Smooth muscle cell (in vitro differentiated cells): ENCODE measurements around the gene SPACA6. TPM values are rescaled to one million over a fixed set of nuclear protein-coding genes. Genes with fewer than 3 reads are reported as not detected.

Experiments used
- DNase-seq: peaks from one replicate; lab custom pipeline; 2025; ENCODE audit not compliant: unreplicated experiment; lab: John Stamatoyannopoulos, UW
- H2AFZ ChIP-seq: fragments of 200-600 bp; sonication (generic); 2 replicates; pipeline ENCODE4 v1.6.0; 2016; ENCODE audit warnings: antibody characterized with exemption, low read depth, mild to moderate bottlenecking
- H3F3A ChIP-seq: fragments of 200-600 bp; sonication (generic); 2 replicates; pipeline ENCODE4 v1.6.0; 2017; ENCODE audit warnings: antibody characterized with exemption, low read depth
- H3K27ac ChIP-seq: fragments of 200-600 bp; sonication (generic); 2 replicates; pipeline ENCODE4 v1.5.1; 2016; ENCODE audit warnings: low read depth, mild to moderate bottlenecking
- H3K27me3 ChIP-seq: fragments of 200-600 bp; sonication (generic); 2 replicates; pipeline ENCODE4 v1.6.1; 2016; ENCODE audit warnings: low read depth, mild to moderate bottlenecking
- H3K36me3 ChIP-seq: fragments of 200-600 bp; sonication (generic); 2 replicates; pipeline ENCODE4 v1.5.1; 2016; ENCODE audit warnings: low read depth
- H3K4me1 ChIP-seq: fragments of 200-600 bp; sonication (generic); 2 replicates; pipeline ENCODE4 v1.5.1; 2016; ENCODE audit warnings: low read depth
- H3K4me2 ChIP-seq: fragments of 200-600 bp; sonication (generic); 2 replicates; pipeline ENCODE4 v1.6.0; 2016; ENCODE audit warnings: mild to moderate bottlenecking
- H3K4me3 ChIP-seq: fragments of 200-600 bp; sonication (generic); 2 replicates; pipeline ENCODE4 v1.5.1; 2016; ENCODE audit warnings: mild to moderate bottlenecking
- H3K79me2 ChIP-seq: fragments of 200-600 bp; sonication (generic); 2 replicates; pipeline ENCODE4 v1.6.0; 2016; ENCODE audit warnings: low read depth, mild to moderate bottlenecking
- H3K9ac ChIP-seq: fragments of 200-600 bp; sonication (generic); 2 replicates; pipeline ENCODE4 v1.6.0; 2016; ENCODE audit warnings: low read depth
- H3K9me3 ChIP-seq: fragments of 200-600 bp; sonication (generic); replicated peaks from 2 replicates; pipeline ENCODE4 v1.5.1; 2016; ENCODE audit warnings: low read depth
- H4K20me1 ChIP-seq: fragments of 200-600 bp; sonication (generic); 2 replicates; pipeline ENCODE4 v1.6.0; 2016; ENCODE audit warnings: low read depth
- CTCF ChIP-seq: fragments of 200-600 bp; sonication (generic); IDR thresholded peaks from 2 replicates; pipeline ENCODE4 v1.5.1; 2017; ENCODE audit warnings: borderline replicate concordance, mild to moderate bottlenecking, antibody characterized with exemption; ENCODE audit not compliant: insufficient read depth, poor library complexity, severe bottlenecking
- whole genome bisulfite sequencing: methylation state at CpG from one replicate; pipeline ENCODE4 v1.1.7; 2016; ENCODE audit warnings: low lambda C conversion rate; 5-methylcytosine and 5-hydroxymethylcytosine counted together
- polyA plus RNA-seq: library from polyadenylated mRNA; unstranded; fragments of >200 nt; fragmentation: Nextera tagmentation; extraction: Ambion mirVana; gene quantifications from 2 replicates; pipeline ENCODE4 v1.2.1, GENCODE V29; 2016
- total RNA-seq: library from RNA; depleted of rRNA; stranded (reverse); fragments of >200 nt; gene quantifications from 2 replicates; pipeline ENCODE4 v1.2.3, GENCODE V29; 2014

Gene SPACA6
- total and polyA plus RNA-seq, 2 experiments from 2014 or later, result 3.0 to 4.1 TPM

DNA sequence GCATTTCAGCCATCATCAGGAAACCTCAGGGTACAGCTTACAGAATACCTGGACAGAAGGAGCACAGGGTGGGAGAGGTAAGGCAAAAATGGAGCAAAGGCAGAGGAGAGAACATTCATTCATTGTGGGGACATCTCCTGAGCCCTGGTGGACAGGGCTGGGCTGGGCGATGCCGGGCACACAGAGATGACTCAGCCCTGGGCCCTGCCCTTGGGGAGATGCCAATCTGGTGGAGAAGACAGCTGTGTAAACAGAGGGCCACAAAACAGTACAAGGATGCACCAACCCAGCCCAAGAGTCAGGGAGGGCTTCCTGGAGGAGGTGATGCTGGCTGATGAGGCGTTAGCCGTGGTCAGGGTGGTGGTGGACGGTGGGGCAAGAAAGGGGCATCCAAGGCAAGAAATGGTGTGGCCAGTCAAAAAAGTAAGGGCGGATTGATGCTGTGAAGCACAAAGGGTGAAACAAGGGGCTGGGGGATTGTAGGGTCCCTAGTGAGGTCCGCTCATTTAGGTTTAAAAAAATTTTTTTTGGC, 34.3 kb downstream of the SPACA6 start:
- no peak overlapping the region for H2AFZ ChIP-seq

DNA sequence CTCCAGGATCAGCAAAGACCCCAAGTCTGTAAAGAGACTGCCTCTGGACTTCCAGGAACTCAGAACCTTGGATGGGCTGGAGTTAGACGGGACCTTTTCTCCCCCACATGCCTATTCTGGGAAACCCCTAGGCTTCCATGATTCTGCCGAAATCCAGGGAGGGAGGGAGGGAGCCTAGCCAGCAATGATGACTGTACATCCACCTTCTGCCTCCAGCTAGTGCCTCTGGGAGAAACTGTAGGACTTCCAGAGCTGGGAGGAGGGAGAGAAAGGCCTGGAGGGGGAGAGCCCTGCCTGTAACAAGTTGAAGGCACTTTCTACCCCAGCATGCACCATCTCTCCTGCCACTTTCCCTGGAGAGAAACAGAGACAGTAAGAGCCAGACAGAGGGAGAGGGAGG, 36.7 kb downstream of the SPACA6 start:
- no peaks in the 10 kb centered on the region for H3K79me2 ChIP-seq
- TF ChIP-seq CTCF, result no peak
- no peak for DNase-seq
- H3F3A ChIP-seq, result no peaks in the 10 kb centered on the region
- H3K27me3 ChIP-seq, result peaks cover 4% of the 10 kb centered on the region
- H3K36me3 ChIP-seq, result no peaks in the 10 kb centered on the region
- H3K4me1 ChIP-seq, result no peaks in the 10 kb centered on the region
- 90% methylated on average over 2 of the region's 2 CpGs for WGBS
- H3K4me2 ChIP-seq, result no peak overlapping the region
- no peaks in the 10 kb centered on the region for H3K9me3 ChIP-seq
- no peak overlapping the region for H2AFZ ChIP-seq
- no peak overlapping the region for H3K9ac ChIP-seq
- no peaks in the 10 kb centered on the region for H4K20me1 ChIP-seq
- H3K27ac ChIP-seq, result no peak overlapping the region
- H3K4me3 ChIP-seq, result no peak overlapping the region

More for the DNA sequence above, 34.3 kb downstream of the SPACA6 start:
- Histone ChIP-seq H3K4me2 (no peak overlapping the region), H3K27ac (no peak overlapping the region), H4K20me1 (no peaks in the 10 kb centered on the region), H3K9ac (no peak overlapping the region), H3K4me1 (no peaks in the 10 kb centered on the region), H3K27me3 (peaks cover 13% of the 10 kb centered on the region), H3K9me3 (no peaks in the 10 kb centered on the region), H3K36me3 (no peaks in the 10 kb centered on the region), H3K4me3 (no peak overlapping the region), H3K79me2 (no peaks in the 10 kb centered on the region), H3F3A (no peaks in the 10 kb centered on the region)
- DNase-seq, result no peak
- no peak for TF ChIP-seq CTCF
- 79% methylated on average over 7 of the region's 7 CpGs for WGBS

- Histone ChIP-seq H3K79me2 (no peaks in the 10 kb centered on the region), H3K27ac (no peak overlapping the region), H3K9me3 (no peaks in the 10 kb centered on the region), H2AFZ (no peak overlapping the region), H3F3A (no peaks in the 10 kb centered on the region), H3K9ac (no peak overlapping the region), H3K4me2 (no peak overlapping the region), H3K36me3 (no peaks in the 10 kb centered on the region), H3K4me1 (no peaks in the 10 kb centered on the region), H3K4me3 (no peak overlapping the region), H3K27me3 (no peaks in the 10 kb centered on the region), H4K20me1 (no peaks in the 10 kb centered on the region)
- WGBS, result 64% methylated on average over 7 of the region's 7 CpGs
- no peak for TF ChIP-seq CTCF
- no peak for DNase-seq
These were observed 40.8 kb downstream of the SPACA6 start for GRCh38 chr19:51733742-51734522.
